Gastrocnemius medialis (tissue), 4 donors: ENCODE results near the gene CCDC154. TPM values are rescaled to one million over a fixed set of nuclear protein-coding genes. Genes with fewer than 3 reads are reported as not detected.

Source experiments
- ATAC-seq, 2 donors: fragments of 150-250 bp; one replicate each; pipeline ENCODE4 v1.9.1; 2016
- DNase-seq, 2 donors: peaks; one replicate each; pipeline ENCODE4 v3.0.0-alpha.2; 2019
- H3K27ac ChIP-seq, 4 donors: fragments of 200-600 bp; sonication (generic); 1 replicate in 1 of 4; 2 replicates in 3 of 4; pipeline ENCODE4 v1.5.1; 2016 to 2018; ENCODE audit warnings: mild to moderate bottlenecking in 2 of 4, moderate library complexity in 1 of 4
- H3K27me3 ChIP-seq, 3 donors: fragments of 200-600 bp; sonication (generic) in 2 of 3; 1 replicate in 1 of 3; 2 replicates in 2 of 3; pipeline versions ENCODE4 v1.5.1 to v1.6.0; 2016 to 2019; ENCODE audit warnings: mild to moderate bottlenecking in 1 of 3, moderate library complexity in 1 of 3
- H3K36me3 ChIP-seq, 2 donors: fragments of 200-600 bp; sonication (generic) in 1 of 2; one replicate each; pipeline ENCODE4 v1.5.1; 2017 to 2018
- H3K4me1 ChIP-seq, 2 donors: fragments of 200-600 bp; sonication (generic) in 1 of 2; one replicate each; pipeline ENCODE4 v1.5.1; 2016 to 2017; ENCODE audit warnings: mild to moderate bottlenecking in 2 of 2
- H3K4me3 ChIP-seq, 4 donors: fragments of 200-600 bp; sonication (generic) in 3 of 4; 1 replicate in 1 of 4; 2 replicates in 3 of 4; pipeline ENCODE4 v1.5.1; 2016 to 2019; ENCODE audit warnings: mild to moderate bottlenecking in 2 of 4
- H3K9me3 ChIP-seq, 3 donors: fragments of 200-600 bp; sonication (generic) in 2 of 3; 1 replicate in 1 of 3; 2 replicates in 2 of 3; pipeline ENCODE4 v1.5.1; 2016 to 2019
- POLR2A ChIP-seq, 2 donors: fragments of 450-650 bp; IDR thresholded peaks; one replicate each; pipeline ENCODE4 v1.6.1; 2017; ENCODE audit warnings: antibody characterized with exemption in 2 of 2, mild to moderate bottlenecking in 2 of 2, moderate library complexity in 2 of 2
- in situ Hi-C, 4 donors: fragments of 200-750 bp; cut with MboI; loops; one replicate each; pipeline versions ENCODE4 v1.15.0 to v1.8.0; 2017; ENCODE audit warnings: low sequenced_read_pairs in 4 of 4
- intact Hi-C: fragments of 100-400 bp; cut with DNase I; formaldehyde crosslinking; loops from one replicate; pipeline ENCODE4 v1.15.1; 2023; ENCODE audit warnings: low total_unique reads
- total RNA-seq, 4 donors: library from RNA; depleted of rRNA; stranded (reverse); fragments of >200 nt; gene quantifications; one replicate each; pipeline versions ENCODE4 v1.1.0 to v1.2.3, GENCODE V29; 2016
- TF ChIP-seq, protein P1 (sequence below), 5 experiments: fragments of 450-650 bp in 3 of 5; fragments of 200-600 bp in 2 of 5; sonication (generic) in 2 of 5; IDR thresholded peaks in 4 of 5; conservative IDR thresholded peaks in 1 of 5; 1 replicate in 4 of 5; 2 replicates in 1 of 5; pipeline ENCODE4 v1.5.1; 2016 to 2019; ENCODE audit warnings: antibody characterized with exemption in 5 of 5, mild to moderate bottlenecking in 3 of 5, moderate library complexity in 3 of 5

Gene CCDC154
- total RNA-seq, 4 donors from 2014 or later: 0.40 TPM; not detected in 3

- Histone ChIP-seq H3K27me3 (no peaks in the 10 kb centered on the region), H3K4me3 (no peak overlapping the region), H3K36me3 (peaks cover 0 to 3% of the 10 kb centered on the region in 2 donors), H3K27ac (no peak overlapping the region), H3K4me1 (peaks cover 0 to 1% of the 10 kb centered on the region in 2 donors), H3K9me3 (no peaks in the 10 kb centered on the region)
- no peak for DNase-seq
- intact Hi-C loops (loop anchor here (5.0 kb wide), 1 partner anchor 335 kb away; no protein-coding TSS in a partner anchor), in situ Hi-C loops (no loop called here)
- TF ChIP-seq, protein P1, sequence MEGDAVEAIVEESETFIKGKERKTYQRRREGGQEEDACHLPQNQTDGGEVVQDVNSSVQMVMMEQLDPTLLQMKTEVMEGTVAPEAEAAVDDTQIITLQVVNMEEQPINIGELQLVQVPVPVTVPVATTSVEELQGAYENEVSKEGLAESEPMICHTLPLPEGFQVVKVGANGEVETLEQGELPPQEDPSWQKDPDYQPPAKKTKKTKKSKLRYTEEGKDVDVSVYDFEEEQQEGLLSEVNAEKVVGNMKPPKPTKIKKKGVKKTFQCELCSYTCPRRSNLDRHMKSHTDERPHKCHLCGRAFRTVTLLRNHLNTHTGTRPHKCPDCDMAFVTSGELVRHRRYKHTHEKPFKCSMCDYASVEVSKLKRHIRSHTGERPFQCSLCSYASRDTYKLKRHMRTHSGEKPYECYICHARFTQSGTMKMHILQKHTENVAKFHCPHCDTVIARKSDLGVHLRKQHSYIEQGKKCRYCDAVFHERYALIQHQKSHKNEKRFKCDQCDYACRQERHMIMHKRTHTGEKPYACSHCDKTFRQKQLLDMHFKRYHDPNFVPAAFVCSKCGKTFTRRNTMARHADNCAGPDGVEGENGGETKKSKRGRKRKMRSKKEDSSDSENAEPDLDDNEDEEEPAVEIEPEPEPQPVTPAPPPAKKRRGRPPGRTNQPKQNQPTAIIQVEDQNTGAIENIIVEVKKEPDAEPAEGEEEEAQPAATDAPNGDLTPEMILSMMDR (IDR thresholded peaks at IDR 0.05 in 4 of 5, conservative IDR thresholded peaks at IDR 0.05 in 1 of 5): no peak
- ATAC-seq: no peak
Observed at GRCh38 chr16:1426734-1427471, 17.5 kb downstream of the CCDC154 start.

DNA sequence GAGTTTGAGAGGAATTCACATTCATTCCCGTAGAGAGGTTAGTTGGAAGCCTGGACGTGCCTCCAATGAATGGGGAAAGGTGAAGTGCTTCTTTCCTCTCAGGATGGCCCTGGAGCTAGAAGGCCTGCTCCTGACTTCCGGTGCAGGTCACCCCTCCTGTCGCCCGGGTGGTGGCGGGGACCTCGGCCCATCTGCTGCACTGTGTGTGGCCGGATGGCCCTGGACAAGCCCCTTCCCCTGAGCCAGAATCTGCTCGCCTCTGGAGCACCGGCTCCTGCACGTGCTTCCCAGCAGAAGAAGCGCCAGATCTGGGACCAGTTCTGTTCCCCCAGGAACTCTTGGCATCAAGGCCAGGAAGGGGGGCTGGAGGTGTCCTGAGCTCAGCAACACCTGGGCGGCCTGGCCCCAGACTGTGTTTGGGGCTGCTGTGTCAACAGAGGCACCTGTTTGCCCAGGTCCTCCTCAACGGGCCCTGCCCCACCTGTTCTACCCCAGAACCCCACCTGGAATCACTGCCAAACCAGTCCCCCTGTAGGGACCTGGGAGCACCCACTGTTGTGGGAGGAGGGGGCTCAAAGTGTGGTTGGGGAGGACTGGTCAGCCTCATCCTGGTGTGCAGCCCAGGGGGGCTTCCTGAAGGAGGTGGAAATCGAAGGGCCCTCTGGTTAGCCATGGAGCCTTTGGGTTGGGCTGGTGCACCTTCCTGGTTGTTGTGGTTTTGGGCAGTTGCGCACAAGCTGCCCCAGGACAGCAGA, 18.6 kb downstream of the CCDC154 start:
- TF ChIP-seq, protein P1 (IDR thresholded peaks at IDR 0.05 in 4 of 5, conservative IDR thresholded peaks at IDR 0.05 in 1 of 5): no peak
- TF ChIP-seq POLR2A (IDR thresholded peaks at IDR 0.05): no peak
- in situ Hi-C loops: no loop called here
- no peak overlapping the region for H3K27ac ChIP-seq
- DNase-seq (no peak), ATAC-seq (no peak)
- H3K9me3 ChIP-seq: no peaks in the 10 kb centered on the region
- H3K4me1 ChIP-seq: peaks cover 0 to 9% of the 10 kb centered on the region in 2 donors
- peaks cover 0 to 3% of the 10 kb centered on the region in 2 donors for H3K36me3 ChIP-seq
- no peaks in the 10 kb centered on the region for H3K27me3 ChIP-seq
- no peak overlapping the region for H3K4me3 ChIP-seq
- intact Hi-C loops: loop anchor here (5.0 kb wide), 1 partner anchor 337 kb away; no protein-coding TSS in a partner anchor

DNA sequence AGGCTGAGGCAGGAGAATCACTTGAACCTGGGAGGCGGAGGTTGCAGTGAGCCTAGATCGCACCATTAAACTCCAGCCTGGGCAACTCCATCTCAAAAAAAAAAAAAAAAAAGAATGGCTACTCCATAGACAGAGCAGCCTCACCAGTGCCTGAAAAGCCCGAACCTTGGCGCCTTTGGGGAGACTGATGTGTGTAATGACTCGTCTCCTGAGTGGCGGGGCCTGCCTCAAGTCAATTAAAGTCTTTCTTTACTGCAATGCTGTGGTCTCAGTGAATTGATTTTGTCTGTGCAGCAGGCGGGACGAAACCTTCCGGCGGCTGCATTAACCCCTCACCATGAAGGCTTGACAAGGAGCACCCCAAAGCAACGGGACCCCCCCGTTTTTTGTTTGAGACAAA, 20.3 kb downstream of the CCDC154 start:
- no peaks in the 10 kb centered on the region for H3K9me3 ChIP-seq
- in situ Hi-C loops: no loop called here
- H3K27me3 ChIP-seq: no peaks in the 10 kb centered on the region
- TF ChIP-seq POLR2A (IDR thresholded peaks at IDR 0.05): no peak
- TF ChIP-seq, protein P1 (IDR thresholded peaks at IDR 0.05 in 4 of 5, conservative IDR thresholded peaks at IDR 0.05 in 1 of 5): no peak
- peaks cover 0 to 3% of the 10 kb centered on the region in 2 donors for H3K36me3 ChIP-seq
- H3K4me1 ChIP-seq: peaks cover 10 to 21% of the 10 kb centered on the region in 2 donors
- intact Hi-C loops: loop anchor here (5.0 kb wide), 3 partner anchors 117 to 403 kb away; partner anchors contain the start of genes FAHD1, HAGH, MAPK8IP3 and UBE2I
- no peak overlapping the region for H3K4me3 ChIP-seq
- ATAC-seq (no peak), DNase-seq (no peak)
- H3K27ac ChIP-seq: no peak overlapping the region

- in situ Hi-C loops: no loop called here
Observed at GRCh38 chr16:1422076-1422475, 22.3 kb downstream of the CCDC154 start.

More at GRCh38 chr16:1422076-1422475, 22.3 kb downstream of the CCDC154 start:
- intact Hi-C loops: loop anchor here (5.0 kb wide), 3 partner anchors 115 to 405 kb away; partner anchors contain the start of genes FAHD1, HAGH, MAPK8IP3 and UBE2I
- H3K4me1 ChIP-seq: peaks cover 25 to 38% of the 10 kb centered on the region in 2 donors
- no peaks in the 10 kb centered on the region for H3K27me3 ChIP-seq
- no peak overlapping the region for H3K4me3 ChIP-seq
- no peaks in the 10 kb centered on the region for H3K9me3 ChIP-seq
- H3K36me3 ChIP-seq: peaks cover 0 to 11% of the 10 kb centered on the region in 2 donors
- TF ChIP-seq POLR2A (IDR thresholded peaks at IDR 0.05): no peak
- TF ChIP-seq, protein P1 (IDR thresholded peaks at IDR 0.05 in 4 of 5, conservative IDR thresholded peaks at IDR 0.05 in 1 of 5): no peak
- DNase-seq (no peak), ATAC-seq (no peak)
- H3K27ac ChIP-seq: peak overlapping the region in 3 of 4 donors; percentile 85 to 99 (median 89)
